ENCODE results near the gene C1QB. TPM values are rescaled to one million over a fixed set of nuclear protein-coding genes. Genes with fewer than 3 reads are reported as not detected.

The C1QB gene
- total RNA-seq, 1 donor from 2014 or later, result 287 TPM

- Histone ChIP-seq H3K27ac (no peak overlapping the region), H3K4me1 (peaks cover 19% of the 10 kb centered on the region), H3K27me3 (no peaks in the 10 kb centered on the region), H3K36me3 (no peaks in the 10 kb centered on the region), H3K9me3 (no peaks in the 10 kb centered on the region), H3K4me3 (peak overlapping the region; percentile 35 to 57)
- DNase-seq (ENCODE audit: extremely low spot score in 2 of 2), result no peak
- intact Hi-C loops (cut with DNase I), result no loop called here
- no peak for TF ChIP-seq POLR2AphosphoS5 (IDR thresholded peaks at IDR 0.05; ENCODE audit: insufficient read depth in 1 of 2, low read depth in 1 of 2)
- no peak for TF ChIP-seq CTCF (IDR thresholded peaks at IDR 0.05)
- TF ChIP-seq POLR2A (IDR thresholded peaks at IDR 0.05), result no peak
These were observed 58.0 kb downstream of the C1QB start for GRCh38 chr1:22711071-22711470.

Small RNAs within 50 kb of the gene (microRNA-seq; reads per million reads assigned to microRNA genes)
- gene MIR6127 (ENCODE audit: borderline number of aligned reads, borderline replicate concordance), result not detected

Small RNAs within 50 kb of the gene (small RNA-seq; reads per million reads assigned to genes)
- not detected for gene MIR6127

Other genes starting within 250 kb of the C1QB start
- 14.7 TPM for gene ZBTB40, start 201.4 kb upstream of the C1QB start, total RNA-seq
- gene EPHA8, start 89.7 kb upstream of the C1QB start, total RNA-seq, result not detected
- gene C1QA, start 16.6 kb upstream of the C1QB start, total RNA-seq, result 95.8 TPM
- 128 TPM for gene C1QC, start 9.6 kb upstream of the C1QB start, total RNA-seq
- gene EPHB2, start 57.6 kb downstream of the C1QB start, total RNA-seq, result 3.9 TPM

All from vagina (tissue), 2 donors.